Purkinje cell (primary cell): ENCODE measurements around the gene SP4. TPM values are rescaled to one million over a fixed set of nuclear protein-coding genes. Genes with fewer than 3 reads are reported as not detected.

Experiments used
- polyA plus RNA-seq: library from polyadenylated mRNA; unstranded; fragments of >200 nt; fragmentation: Nextera tagmentation; gene quantifications from 2 replicates; pipeline ENCODE4 v1.2.1, GENCODE V29; 2014

SP4 gene
- 4.5 and 6.6 TPM in 2 replicates for polyA plus RNA-seq

GRCh38 chr7:21427871-21428658 is at the start of gene SP4:
SP4 (plus strand) TSS chr7:21428083; CDS start chr7:21428252, 169 bp downstream.

GRCh38 chr7:21542891-21543527 is 115.1 kb downstream of the SP4 start, which contains the start of gene DNAH11:
DNAH11 (plus strand) TSS chr7:21543039; CDS start chr7:21543246, 207 bp downstream.

Other genes starting within 250 kb of the SP4 start
- not detected in 2 replicates for gene DNAH11, start 115.0 kb downstream of the SP4 start, polyA plus RNA-seq